PC-9 (cell line): ENCODE measurements around the gene SDHA.
"Not testable (repeated sequence)": the region's sequence is repeated elsewhere in the genome, so short reads cannot be mapped to it uniquely, and the experiment has no call there.

Experiments used
- CTCF ChIP-seq: fragments of 200-600 bp; sonication (generic); conservative IDR thresholded peaks from 2 replicates; pipeline ENCODE4 v1.6.1; 2017; ENCODE audit warnings: mixed run types, antibody characterized with exemption, mild to moderate bottlenecking, moderate library complexity
- EZH2 ChIP-seq: fragments of 200-600 bp; sonication (generic); IDR thresholded peaks from 2 replicates; pipeline ENCODE4 v1.8.0; 2017; ENCODE audit warnings: antibody characterized with exemption, low read depth

GRCh38 chr5:251538-251937, 33.4 kb downstream of the SDHA start:
- TF ChIP-seq CTCF, EZH2: not testable (repeated sequence)
